ENCODE results near the gene SFT2D1.

The SFT2D1 gene

DNA sequence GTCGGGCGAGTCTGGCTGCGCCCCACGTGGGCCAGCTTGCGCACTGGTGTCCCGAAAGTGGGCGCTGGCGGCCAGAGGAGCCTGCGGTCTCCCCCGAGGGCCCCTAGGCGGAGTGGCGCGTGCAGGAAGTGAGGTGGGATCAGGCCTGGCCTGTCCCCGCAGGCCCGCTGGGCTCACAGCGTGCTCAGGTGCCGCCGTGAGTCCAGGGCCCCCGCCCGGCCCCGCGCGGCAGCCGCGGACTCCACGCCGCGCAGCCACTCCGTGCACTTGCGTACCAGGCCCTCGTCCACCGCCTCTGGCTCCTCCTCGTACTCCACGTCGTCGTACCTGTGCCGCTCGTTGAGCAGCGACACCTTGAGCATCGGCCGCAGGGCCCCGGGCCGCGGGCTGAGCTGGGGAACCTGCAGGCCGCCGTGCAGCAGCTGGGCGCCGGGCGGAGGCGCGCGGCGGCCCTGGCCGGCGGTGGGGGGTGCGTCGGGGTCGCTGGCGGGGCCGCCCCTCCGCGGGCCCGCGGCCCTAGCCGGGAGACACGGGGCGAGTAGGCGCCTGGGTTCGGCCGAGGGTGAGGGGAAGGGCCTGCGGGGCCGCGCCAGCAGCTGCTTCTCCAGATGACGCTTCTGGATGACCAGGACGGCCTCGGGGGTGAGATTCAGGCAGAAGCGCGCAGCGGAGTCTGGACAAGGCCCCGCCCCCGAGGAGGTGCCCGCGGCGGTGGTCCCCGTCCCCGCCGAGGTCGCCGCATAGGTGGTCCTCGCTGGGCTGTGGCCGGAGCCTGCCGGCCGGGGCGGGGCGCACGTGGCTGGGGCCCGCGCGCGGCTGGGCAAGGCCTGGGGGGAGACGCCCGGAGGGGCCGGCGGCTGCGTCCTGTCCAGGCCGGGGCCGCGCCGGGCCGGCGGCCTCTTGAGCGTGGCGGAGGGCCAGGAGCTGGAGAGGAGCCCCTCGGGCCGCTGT is 35.0 kb downstream of the SFT2D1 start:
- DNase-seq (ENCODE audit: low read depth): no peak

DNA sequence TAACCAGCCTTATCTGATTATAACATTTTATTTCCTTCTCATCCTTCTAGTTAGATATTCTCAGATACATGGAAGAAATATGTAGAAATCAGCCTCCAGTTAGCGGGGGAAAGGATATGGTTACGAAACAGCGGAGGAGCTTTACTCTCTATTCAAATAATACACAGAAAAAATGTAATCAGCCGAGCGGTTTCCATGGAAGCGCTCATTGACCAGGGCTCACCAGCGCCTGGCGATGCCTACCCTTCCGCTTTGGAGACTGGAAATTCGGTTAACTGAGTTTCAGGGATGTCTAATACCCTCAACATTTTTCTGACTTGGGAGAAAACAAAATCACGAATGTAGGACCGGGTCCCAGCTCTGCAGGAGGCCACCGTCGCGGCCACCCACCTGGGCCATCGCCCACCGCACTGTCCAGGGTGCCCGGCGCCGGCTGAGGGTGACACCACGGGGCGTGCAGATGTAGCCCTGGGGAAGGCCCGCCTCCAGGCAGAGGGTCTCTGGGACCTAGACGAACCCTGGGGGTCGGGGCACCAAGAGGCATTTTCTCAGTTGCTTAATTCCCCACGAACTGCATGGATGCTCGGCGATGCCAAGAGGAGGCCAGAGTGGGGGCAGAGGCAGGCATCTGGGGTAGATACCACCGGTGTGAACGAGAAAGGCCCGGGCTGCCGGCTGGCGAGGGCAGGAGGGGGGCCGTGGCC is 35.8 kb downstream of the SFT2D1 start:
- no peak for DNase-seq (ENCODE audit: low read depth)

GRCh38 chr6:166305562-166306117 is 36.7 kb downstream of the SFT2D1 start:
- no peak for DNase-seq (ENCODE audit: low read depth)

DNA sequence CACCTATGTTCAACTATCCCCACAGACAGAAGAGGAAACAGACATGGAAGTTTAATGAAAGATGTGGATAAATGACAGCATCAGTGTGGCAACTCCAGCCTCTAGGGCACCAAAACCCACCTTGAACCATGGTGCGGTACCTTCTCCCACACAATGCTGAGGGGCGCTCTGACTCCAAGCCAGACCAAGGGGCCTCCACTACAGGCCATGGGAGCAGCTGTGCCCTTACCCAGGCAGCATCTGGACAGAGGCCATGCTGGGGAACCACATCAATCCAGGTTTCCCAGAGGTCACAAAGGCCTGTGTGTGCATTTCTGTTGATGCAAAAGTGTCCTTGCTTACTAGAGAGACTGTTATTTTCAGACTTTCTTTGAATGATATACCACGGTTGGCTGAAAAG is 38.2 kb downstream of the SFT2D1 start:
- DNase-seq (ENCODE audit: low read depth): no peak

- DNase-seq (ENCODE audit: low read depth): no peak
These were observed 40.5 kb downstream of the SFT2D1 start for GRCh38 chr6:166301611-166302529.

- DNase-seq (ENCODE audit: low read depth): no peak
These were observed 41.9 kb downstream of the SFT2D1 start for GRCh38 chr6:166300357-166300987.

DNA sequence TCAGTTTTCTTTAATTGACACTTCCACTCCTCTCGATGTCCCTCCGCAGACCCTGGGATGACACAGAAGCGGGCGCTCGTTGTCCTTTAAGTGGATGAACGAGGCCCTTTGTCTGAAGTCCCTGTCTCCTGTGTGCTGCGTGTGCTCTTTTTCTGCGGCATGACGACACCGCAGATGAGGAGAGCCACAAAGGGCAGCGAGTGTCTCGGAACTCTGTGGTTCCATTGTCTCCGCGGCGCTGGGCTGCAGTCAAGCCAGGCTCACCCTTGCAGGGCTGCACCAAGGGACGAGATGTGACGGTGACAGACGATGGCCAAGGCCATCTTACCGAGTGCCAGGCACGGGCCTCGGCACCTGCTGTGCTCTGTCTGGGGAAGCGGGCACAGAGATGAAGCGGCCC is 44.7 kb downstream of the SFT2D1 start:
- DNase-seq (ENCODE audit: low read depth): no peak

- no peak for DNase-seq (ENCODE audit: low read depth)
These were observed 46.1 kb downstream of the SFT2D1 start for GRCh38 chr6:166296035-166296883.

DNA sequence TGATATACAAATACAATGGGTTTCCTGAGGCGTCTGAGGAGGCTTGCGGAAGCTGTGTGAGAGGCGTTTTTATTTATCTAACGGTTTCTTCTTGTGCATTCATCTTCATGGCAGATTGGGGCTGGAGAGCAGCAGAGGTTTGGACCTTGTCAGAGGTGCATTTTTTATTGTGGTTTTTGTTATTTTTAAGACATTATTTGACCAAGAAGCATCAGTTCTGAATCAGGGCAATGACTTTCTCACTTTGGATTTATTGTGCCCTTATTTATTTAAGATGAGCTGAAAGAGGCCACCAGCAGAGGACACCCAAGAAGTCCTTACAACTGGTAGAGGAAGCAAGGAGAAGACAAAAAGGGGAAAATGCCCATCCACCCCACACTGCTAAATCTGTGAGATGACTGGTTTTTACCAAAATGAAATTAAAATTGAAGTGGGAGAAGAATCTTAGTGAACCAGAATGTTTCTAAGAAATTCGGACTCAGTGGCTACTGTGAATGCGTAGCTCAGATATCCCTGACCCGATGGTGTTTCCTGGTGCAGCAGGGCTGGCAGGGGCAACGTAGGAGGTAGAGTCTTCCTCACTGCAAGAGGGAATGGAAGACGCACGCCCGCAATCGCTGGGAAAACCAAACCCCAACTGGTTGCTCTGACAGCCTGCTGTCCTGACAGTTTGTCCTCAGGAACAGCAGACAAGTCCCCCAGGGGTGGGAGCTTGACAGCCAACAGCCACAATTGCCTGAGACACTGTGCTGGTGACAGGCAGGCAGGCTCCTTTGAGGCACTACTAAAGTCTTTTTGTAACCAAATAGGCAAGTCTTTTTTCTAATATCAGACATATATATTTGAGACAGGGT is 48.4 kb downstream of the SFT2D1 start:
- DNase-seq (ENCODE audit: low read depth): no peak

DNA sequence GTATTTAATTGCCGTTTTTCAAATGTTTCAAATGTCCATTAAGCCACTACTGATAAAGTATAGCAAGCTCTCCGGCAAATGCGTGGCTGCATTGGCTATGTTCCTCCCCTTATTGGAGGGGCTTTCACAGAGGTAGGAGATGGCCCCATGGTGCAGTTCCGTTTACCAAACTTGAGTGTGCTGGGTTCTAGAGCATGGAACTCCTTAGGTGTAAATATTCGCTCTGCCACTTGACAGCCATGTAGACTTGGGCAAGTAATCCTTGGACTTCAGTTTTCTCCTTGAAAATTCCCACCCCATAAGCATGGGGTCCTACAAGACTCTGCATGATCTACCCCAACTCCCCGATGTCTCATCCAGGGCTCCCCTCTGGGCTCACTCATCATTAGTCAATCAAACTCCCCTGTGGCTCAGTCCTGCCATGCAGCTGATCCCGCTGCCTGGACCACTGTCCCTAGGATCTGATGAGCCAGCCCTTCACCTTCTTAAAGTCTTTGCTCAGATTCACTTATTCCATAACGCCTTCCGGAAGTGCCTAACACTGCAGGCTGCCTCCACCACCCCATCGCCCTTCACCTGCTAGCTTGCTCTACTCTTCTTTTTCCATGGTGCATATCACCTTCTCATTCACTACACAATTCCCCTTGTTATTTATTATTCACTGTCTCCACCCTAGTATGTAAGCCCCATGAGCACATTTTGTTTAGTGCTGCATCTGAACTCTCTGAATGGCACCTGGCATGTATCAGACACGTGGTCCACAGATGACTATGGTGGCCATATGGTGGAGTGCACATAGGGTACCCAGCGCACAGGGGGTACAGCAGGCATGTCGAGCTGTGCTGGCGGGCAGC is 52.9 kb downstream of the SFT2D1 start:
- DNase-seq (ENCODE audit: low read depth): no peak

DNA sequence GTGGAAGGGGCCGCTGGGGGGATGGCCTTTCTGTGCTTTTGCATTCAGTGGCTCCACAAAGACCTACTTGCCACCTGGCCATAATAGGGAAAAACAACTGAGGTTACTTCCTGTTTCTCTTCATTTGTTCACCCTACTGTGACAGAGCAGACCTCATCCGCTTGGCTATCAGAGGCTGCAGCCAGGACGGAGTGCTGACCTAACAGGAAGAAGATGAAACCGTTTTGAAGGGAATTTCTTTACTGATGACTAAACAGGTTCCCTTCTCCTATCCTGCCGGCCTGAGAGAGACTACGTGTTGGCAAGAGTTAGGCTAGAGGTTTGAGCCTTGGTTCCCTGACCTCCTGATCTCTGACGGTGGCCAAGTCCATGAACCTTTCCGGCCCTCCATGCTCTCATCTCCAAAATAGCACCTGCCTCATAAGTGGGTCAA is 55.5 kb downstream of the SFT2D1 start:
- DNase-seq (ENCODE audit: low read depth): no peak

- no peak for DNase-seq (ENCODE audit: low read depth)
These were observed 57.1 kb downstream of the SFT2D1 start for GRCh38 chr6:166285233-166285632.

GRCh38 chr6:166284640-166285039 is 57.7 kb downstream of the SFT2D1 start:
- no peak for DNase-seq (ENCODE audit: low read depth)

- no peak for DNase-seq (ENCODE audit: low read depth)
These were observed 59.8 kb downstream of the SFT2D1 start for GRCh38 chr6:166282394-166283032.

DNA sequence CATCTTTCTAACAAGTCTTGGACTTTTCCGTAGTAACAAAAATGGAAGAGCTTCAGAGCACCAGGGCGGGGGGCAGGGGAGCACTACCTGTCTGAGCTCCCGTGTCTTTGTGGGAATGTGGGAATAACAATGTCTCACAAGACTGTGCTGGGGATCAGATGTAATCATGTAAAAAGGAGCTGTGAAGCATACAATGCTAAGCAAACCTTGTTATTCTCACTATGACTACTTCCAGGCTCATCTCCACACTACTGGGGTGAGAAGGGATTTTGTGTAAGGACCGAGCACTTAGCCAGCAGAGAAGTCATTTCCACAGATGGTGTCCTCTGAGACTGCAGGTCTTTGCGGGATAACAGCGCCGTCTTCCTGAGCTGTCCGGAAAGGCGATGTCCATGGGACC is 61.2 kb downstream of the SFT2D1 start:
- no peak for DNase-seq (ENCODE audit: low read depth)

DNA sequence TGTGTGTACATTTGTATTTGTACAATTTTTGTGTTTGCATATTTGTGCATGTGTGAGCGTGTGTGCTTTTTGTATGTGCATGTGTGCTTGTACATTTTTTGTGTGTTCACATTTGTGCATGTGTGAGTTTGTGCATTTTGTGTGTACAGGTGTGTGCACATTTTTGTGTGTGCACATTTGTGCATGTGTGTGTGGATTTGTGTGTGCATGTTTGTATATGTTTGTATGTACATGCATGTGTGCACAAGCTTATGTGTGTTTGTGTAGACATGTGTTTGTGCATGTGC is 63.0 kb downstream of the SFT2D1 start:
- DNase-seq (ENCODE audit: low read depth): no peak

DNA sequence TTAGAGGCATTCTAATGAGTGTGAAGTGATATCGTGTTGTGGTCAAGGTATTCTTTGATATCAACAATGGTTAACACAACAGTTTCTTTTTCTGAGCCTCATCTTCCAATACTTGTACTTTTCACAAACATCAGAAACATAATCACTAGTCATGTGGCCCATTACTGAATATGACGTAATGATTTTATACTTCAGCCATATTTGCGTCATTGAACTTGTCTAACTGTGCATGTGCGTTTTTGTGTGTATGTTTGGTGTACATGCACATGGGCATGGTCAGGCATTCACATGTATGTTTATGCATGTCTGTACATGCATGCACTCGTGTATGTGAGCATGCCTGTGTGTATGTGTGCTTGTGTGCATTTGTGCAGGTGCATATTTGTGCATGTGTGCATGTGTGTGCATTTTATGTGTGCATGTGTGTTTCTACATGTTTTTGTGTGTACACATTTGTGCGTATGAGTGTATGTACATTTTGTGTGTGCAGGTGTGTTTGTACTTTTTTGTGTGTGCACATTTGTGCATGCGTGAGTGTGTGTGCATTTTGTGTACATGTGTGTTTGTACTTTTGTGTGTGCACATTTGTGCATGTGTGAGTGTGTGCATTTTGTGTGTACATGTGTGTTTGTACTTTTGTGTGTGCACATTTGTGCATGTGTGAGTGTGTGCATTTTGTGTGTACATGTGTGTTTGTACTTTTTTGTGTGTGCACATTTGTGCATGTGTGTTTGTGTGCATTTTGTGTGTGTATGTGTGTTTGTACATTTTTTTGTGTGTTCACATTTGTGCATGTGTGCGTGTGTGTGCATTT is 63.6 kb downstream of the SFT2D1 start:
- no peak for DNase-seq (ENCODE audit: low read depth)

All from T-helper 22 cell (primary cell).